DMS114 treated with DMSO at 0.1 percent for 48 hours (cell line): ENCODE measurements around the gene MS4A4A.
"Not testable (repeated sequence)": the region's sequence is repeated elsewhere in the genome, so short reads cannot be mapped to it uniquely, and the experiment has no call there.

Experiments
- DNase-seq: peaks from one replicate; lab custom pipeline; 2025; ENCODE audit not compliant: unreplicated experiment; lab: John Stamatoyannopoulos, UW

Gene MS4A4A

GRCh38 chr11:60280412-60280811, at the start of gene MS4A4A:
Gene MS4A4A (plus strand): TSS chr11:60280666. CDS start chr11:60280676, 10 bp downstream.
- no peak for DNase-seq

GRCh38 chr11:60230681-60231080, 49.8 kb upstream of the MS4A4A start:
- no peak for DNase-seq

DNA sequence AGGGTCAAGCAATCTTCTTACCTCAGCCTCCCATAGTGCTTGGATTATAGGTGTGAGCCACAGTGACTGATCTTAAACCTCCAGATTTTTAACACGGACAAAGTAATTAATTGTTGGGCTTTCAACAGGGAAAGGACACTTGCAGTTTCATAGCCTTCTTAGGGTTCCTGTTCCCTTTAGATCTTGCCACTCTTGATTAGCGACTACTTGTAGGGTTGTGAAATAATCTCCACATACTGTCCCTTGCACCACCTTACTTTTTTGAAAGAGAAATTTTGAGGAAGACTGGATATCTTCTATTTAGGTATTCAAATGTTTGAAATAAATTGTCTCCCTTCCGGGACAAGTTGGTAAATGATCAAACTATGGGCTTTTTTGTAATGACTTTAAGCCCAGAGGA, 45.1 kb upstream of the MS4A4A start:
- no peak for DNase-seq

GRCh38 chr11:60240662-60241061, 39.8 kb upstream of the MS4A4A start:
- DNase-seq = no peak

- DNase-seq = no peak
These were observed 38.7 kb upstream of the MS4A4A start for GRCh38 chr11:60241786-60242185.

GRCh38 chr11:60242740-60243239, 37.7 kb upstream of the MS4A4A start, which contains the start of gene MS4A4E:
Gene MS4A4E (minus strand): TSS chr11:60243137. CDS start chr11:60230055, 13,082 bp downstream.
- no peak for DNase-seq

GRCh38 chr11:60251485-60252212, 28.8 kb upstream of the MS4A4A start:
- peak; percentile 44 for DNase-seq

GRCh38 chr11:60252213-60253108, 28.0 kb upstream of the MS4A4A start:
- no peak for DNase-seq

DNA sequence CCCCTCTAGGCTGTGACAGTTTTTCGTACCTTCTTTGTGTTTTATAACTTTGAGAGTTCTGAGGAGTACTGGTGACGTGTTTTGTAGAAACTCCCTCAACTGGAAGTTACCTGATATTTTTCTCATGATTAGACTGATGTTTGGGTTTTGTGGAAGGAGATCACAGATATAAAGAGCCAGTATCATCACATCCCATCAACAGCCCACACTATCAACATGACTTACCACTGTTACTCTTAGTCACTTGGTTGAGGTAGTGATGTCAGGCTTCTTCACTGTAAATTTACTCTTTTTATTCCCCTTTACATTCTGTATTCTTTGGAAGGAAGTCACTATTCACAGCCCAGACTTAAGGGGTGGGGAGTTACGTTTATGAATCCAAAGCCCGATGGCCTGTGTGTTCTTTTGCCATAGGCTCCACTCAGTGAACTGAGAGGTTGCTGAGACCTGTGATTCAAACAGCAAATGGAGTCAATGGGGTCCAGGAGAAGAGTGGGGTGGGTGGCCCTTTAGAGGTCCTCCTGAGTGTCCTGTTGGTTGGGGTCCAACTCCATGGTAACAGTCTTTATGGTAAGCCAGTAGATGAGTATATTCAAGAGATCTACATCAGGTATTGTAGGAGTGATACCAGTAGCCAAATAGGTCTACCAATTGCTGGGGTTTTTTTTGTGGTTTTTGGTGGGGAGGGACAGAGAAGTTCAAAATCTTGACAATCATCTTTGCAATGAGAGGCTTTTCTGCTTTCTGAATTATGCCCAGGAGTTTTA, 22.3 kb upstream of the MS4A4A start:
- DNase-seq = no peak

DNA sequence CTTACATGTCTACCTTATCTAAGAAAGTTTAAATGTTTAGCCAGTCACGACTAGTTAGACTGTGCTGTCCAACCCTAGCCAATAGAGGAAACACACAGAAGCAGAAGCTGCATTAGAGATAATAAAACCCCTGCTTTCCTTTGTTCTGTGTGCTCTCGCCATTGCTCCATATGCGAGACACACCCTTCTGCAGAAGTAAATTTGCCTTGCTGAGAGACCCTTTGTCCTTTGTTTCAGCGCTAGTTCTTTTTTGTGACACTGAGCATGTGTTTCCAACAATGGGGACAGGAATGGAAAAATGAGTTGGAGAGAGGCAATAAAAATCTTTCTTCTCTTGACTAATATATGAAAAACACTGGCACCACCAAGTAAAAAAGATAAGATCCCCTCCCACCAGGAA, 19.5 kb upstream of the MS4A4A start:
- DNase-seq = no peak

DNA sequence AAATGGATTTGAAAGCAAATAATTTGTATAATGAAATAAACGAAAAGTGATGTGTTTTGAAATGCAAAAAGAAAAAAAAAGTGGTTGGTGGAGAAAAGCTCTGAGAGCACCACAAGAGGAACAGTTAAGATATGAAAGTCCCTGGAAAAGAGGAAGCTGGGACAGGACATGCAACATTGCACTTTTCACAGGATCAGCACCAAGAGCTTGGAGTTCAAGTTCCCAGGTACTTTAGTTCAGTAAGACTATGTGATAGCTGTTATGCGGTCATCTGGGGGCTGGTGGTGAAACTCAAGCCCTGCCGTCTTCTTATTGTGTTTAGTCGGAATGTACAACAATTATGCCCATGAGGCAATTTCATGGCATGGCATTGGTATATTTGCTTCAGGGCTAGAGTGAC, 17.1 kb upstream of the MS4A4A start:
- no peak for DNase-seq

DNA sequence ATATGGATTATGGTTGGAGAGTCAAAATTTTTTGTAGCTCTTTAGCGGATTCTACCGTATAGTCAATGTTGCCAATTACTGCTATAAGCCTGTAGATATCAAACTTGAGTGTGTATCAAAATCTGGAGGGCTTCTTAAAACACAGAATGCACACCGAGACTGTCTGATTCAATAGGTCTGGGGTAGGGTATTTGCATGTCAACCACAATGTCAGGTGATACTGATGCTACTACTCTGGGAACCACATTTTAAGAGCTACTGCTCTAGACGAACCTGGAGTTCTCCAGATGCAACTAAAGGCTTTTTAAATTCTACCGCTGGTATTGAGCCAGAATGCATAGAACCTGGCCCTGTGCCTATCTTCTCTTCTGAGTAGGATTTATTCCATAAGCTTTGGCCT, 15.8 kb upstream of the MS4A4A start:
- no peak for DNase-seq

DNA sequence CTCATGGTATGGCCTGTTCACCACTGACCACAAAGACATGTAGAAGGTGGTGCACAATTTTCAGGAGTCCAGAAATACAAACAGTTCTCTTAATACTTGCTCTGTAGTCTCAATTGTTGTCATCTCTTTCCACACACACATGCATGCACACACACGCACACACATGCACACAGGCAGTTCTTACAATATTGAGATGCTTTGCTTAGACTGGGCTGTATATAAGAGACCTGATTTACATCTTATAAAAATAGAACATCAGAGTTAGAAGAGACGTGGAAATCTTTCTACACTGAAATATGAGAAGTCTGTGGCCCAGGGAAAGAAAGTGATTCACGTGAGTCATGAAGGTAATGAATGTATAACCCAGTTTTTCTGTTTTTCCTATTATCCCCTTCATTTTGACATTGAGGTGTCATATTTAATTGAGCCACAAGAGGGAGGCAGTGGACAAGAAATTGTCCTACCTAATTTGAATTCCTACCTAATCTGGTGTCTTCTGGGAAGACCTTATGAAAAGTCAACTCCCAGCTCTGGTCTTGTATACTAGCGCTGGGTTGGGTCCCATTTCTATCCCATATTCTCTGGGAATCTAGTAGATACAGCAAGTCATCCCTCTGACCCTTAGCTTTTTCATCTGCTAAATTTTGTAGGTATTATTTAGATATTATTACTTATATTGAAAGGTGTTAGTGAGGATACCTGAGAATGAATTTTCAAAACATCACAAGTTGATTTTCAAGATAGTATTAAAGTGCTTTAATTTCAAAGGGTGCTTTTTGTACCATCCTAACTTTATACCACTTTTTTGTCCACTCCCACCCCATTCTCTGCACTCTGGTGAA, 14.9 kb upstream of the MS4A4A start:
- peak; percentile 28 for DNase-seq

- DNase-seq = no peak
These were observed 6.0 kb upstream of the MS4A4A start for GRCh38 chr11:60274416-60274815.

DNA sequence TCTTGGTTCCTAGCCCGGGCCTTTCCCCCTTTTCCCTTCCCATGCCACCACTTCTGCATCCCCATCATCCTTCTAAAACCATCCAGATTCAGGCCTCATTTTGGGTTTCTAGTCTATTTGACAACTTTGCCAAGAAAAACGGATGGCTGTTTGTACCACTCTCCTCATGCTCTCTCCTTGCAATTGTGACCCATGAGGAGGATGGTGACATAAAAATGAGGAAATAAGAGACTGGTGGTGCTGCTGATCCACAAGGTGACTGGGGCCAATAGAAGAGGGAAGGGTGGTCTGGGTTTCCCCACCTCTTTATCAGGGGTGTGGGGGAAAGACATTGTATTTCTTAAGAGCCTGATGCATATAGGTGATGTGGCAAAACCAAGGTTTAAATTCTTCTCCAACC, 1.0 kb downstream of the MS4A4A start:
- no peak for DNase-seq

DNA sequence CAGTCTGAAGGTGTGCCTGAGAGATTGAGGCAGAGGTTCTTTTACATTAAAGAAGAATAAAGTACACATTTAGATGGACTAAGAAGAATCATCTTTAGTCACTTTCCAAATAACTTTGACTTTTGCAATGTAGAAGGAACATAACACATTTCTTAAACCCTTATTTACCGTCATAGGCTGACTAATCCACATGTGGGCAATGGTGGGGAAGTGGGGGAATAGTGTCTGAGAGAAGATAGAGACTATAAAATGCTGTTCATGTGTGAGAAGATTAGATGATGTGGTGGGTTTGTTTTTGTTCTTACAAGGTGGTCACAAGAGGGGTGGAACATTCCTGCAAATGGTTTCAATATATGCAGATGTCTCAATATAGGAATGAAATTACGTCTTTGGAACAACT, 1.8 kb downstream of the MS4A4A start:
- DNase-seq = no peak

DNA sequence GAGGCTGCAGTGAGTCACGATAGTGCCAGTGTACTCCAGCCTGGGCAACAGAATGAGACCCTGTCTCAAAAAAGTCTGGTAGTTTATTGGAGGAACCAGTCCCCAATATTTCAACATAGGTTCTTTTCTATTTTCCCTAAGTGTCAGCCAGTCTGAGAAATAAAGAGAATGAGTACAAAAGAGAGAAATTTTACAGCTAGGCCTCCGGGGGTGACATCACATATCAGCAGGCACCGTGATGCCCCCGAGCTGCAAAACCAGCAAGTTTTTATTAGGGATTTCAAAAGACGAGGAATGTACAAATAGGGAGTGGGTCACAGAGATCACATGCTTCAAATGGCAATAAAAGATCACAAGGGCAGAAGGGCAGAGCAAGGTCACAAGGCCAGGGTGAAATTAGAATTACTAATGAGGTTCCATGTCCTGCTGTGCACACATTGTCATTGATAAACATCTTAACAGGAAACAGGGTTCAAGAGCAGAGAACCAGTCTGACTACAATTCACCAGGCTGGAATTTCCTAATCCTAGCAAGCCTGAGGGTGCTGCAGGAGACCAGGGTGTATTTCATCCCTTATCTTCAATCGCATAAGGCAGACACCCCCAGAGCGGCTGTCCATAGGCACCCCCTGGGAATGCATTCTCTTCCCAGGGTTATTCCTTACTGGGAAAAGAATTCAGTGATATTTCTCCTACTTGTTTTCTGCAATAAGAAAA, 5.1 kb downstream of the MS4A4A start:
- not testable (repeated sequence) for DNase-seq

DNA sequence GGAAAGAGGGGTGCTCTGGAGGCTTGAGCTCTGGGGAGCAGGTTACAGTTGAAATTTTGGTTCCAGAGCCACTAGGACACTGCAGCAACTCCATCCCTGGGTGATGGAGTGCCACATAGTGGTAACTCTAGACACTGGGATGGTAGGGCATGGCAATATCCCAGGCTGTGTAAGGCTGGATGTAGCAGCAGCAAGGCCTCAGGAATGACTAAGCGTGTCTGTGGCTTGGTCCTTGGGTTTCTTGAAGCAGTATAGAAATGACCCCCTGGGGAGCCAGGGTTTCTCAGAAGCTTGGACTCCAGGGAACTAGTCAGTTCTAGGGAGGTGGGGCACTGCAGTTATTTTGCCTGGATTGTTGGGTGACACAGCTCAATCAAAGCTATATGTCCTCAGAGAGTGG, 8.1 kb downstream of the MS4A4A start:
- DNase-seq = no peak

- DNase-seq = no peak
These were observed 11.7 kb downstream of the MS4A4A start for GRCh38 chr11:60292145-60292544.

- no peak for DNase-seq
These were observed 20.7 kb downstream of the MS4A4A start for GRCh38 chr11:60301178-60301577.
